ENCODE data around the gene ISOC1. TPM values are rescaled to one million over a fixed set of nuclear protein-coding genes. Genes with fewer than 3 reads are reported as not detected.

Gene ISOC1
- total RNA-seq, 5 donors from 2014 or later (not counting 1 experiment from before 2014, with no cell fraction given): 9.2 to 16.5 (median 13.6) TPM

DNA sequence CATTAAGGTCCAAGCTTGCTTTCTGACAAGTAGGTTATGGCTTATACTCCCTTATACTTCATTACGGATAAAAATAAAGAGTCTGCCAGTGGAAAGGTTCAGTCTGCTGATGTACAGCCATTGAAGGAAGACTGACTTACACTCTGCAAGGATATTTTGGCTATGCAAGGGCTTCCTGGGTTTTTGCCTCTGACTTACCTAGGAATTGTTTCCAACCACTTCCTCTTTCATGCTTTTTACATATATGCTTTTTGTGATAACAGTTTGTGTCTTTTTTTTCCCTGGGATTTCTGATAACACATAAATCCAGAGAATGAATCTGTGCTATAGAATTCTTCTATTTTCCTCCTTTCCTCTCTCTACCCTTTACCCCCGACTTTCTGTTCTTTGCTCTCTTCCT lies 16.8 kb downstream of the ISOC1 start:
- Mint-ChIP-seq H3K27me3 (no peaks in the 10 kb centered on the region), H3K9me3 (no peaks in the 10 kb centered on the region), H3K4me1 (peaks cover 0 to 5% (median 0%) of the 10 kb centered on the region in 3 donors), H3K27ac (no peak overlapping the region), H3K4me3 (no peak overlapping the region), H3K36me3 (peaks cover 46% of the 10 kb centered on the region)
- Histone ChIP-seq H3K4me3 (ENCODE audit: control insufficient read depth in 1 of 2, extremely low read depth in 1 of 2, low read length in 1 of 2) (no peak overlapping the region), H3K9me3 (no peaks in the 10 kb centered on the region), H3K4me1 (ENCODE audit: control insufficient read depth in 1 of 2, extremely low read depth in 1 of 2, insufficient read depth in 2 of 2, low read length in 2 of 2) (no peaks in the 10 kb centered on the region), H3K27ac (ENCODE audit: low read length) (no peak overlapping the region), H3K27me3 (replicated peaks in 1 of 2; ENCODE audit: control insufficient read depth in 2 of 2, extremely low read depth in 1 of 2, insufficient read depth in 2 of 2, low read length in 1 of 2) (no peaks in the 10 kb centered on the region), H3K36me3 (ENCODE audit: control insufficient read depth in 2 of 2, extremely low read depth in 1 of 2, insufficient read depth in 1 of 2, low read length in 1 of 2) (peaks cover 0 to 33% of the 10 kb centered on the region in 2 donors)
- POLR2A ChIA-PET: no interaction called here
- CTCF ChIA-PET: interaction anchor here in 1 of 2 donors (1.1 kb wide), 1 partner anchor 9 kb away, joined by 3 read pairs; no protein-coding TSS in a partner anchor
- whole genome bisulfite sequencing (ENCODE audit: insufficient coverage): no CpG with 5 or more reads among the region's 2 CpGs
- ATAC-seq (replicated peaks in 1 of 4): no peak
- DNase-seq: no peak

- H3K4me3 Mint-ChIP-seq: no peak overlapping the region
- H3K27ac Mint-ChIP-seq: no peak overlapping the region
- H3K9me3 ChIP-seq: no peaks in the 10 kb centered on the region
- H3K4me1 Mint-ChIP-seq: peaks cover 0 to 5% (median 0%) of the 10 kb centered on the region in 3 donors
- ATAC-seq (replicated peaks in 1 of 4) (no peak), DNase-seq (no peak)
- peaks cover 38% of the 10 kb centered on the region for H3K36me3 Mint-ChIP-seq
- H3K27me3 Mint-ChIP-seq: no peaks in the 10 kb centered on the region
- H3K9me3 Mint-ChIP-seq: no peaks in the 10 kb centered on the region
- CTCF ChIA-PET: interaction anchor here in 1 of 2 donors (0.6 kb wide), 1 partner anchor 14 kb away, joined by 3 read pairs; no protein-coding TSS in a partner anchor
- no peak overlapping the region for H3K4me3 ChIP-seq (ENCODE audit: control insufficient read depth in 1 of 2, extremely low read depth in 1 of 2, low read length in 1 of 2)
- no peak overlapping the region for H3K27ac ChIP-seq (ENCODE audit: low read length)
- POLR2A ChIA-PET: interaction anchor here in 1 of 2 donors (0.6 kb wide), 1 partner anchor 26 kb away, joined by 3 read pairs; no protein-coding TSS in a partner anchor
- no peaks in the 10 kb centered on the region for H3K27me3 ChIP-seq (replicated peaks in 1 of 2; ENCODE audit: control insufficient read depth in 2 of 2, extremely low read depth in 1 of 2, insufficient read depth in 2 of 2, low read length in 1 of 2)
- peaks cover 0 to 24% of the 10 kb centered on the region in 2 donors for H3K36me3 ChIP-seq (ENCODE audit: control insufficient read depth in 2 of 2, extremely low read depth in 1 of 2, insufficient read depth in 1 of 2, low read length in 1 of 2)
- 86% methylated on average over 1 of the region's 3 CpGs for WGBS (ENCODE audit: insufficient coverage)
- H3K4me1 ChIP-seq (ENCODE audit: control insufficient read depth in 1 of 2, extremely low read depth in 1 of 2, insufficient read depth in 2 of 2, low read length in 2 of 2): no peaks in the 10 kb centered on the region
Observed at GRCh38 chr5:129112295-129112694, 17.7 kb downstream of the ISOC1 start.

- H3K9me3 Mint-ChIP-seq: no peaks in the 10 kb centered on the region
- Histone ChIP-seq H3K9me3 (no peaks in the 10 kb centered on the region), H3K4me3 (ENCODE audit: control insufficient read depth in 1 of 2, extremely low read depth in 1 of 2, low read length in 1 of 2) (no peak overlapping the region), H3K27ac (ENCODE audit: low read length) (no peak overlapping the region), H3K36me3 (ENCODE audit: control insufficient read depth in 2 of 2, extremely low read depth in 1 of 2, insufficient read depth in 1 of 2, low read length in 1 of 2) (peaks cover 0 to 15% of the 10 kb centered on the region in 2 donors), H3K4me1 (ENCODE audit: control insufficient read depth in 1 of 2, extremely low read depth in 1 of 2, insufficient read depth in 2 of 2, low read length in 2 of 2) (no peaks in the 10 kb centered on the region), H3K27me3 (replicated peaks in 1 of 2; ENCODE audit: control insufficient read depth in 2 of 2, extremely low read depth in 1 of 2, insufficient read depth in 2 of 2, low read length in 1 of 2) (no peaks in the 10 kb centered on the region)
- POLR2A ChIA-PET: interaction anchor here in 1 of 2 donors (0.6 kb wide), 1 partner anchor 12 kb away, joined by 19 read pairs; no protein-coding TSS in a partner anchor
- no peak overlapping the region for H3K27ac Mint-ChIP-seq
- DNase-seq (no peak), ATAC-seq (replicated peaks in 1 of 4) (no peak)
- peaks cover 38% of the 10 kb centered on the region for H3K36me3 Mint-ChIP-seq
- H3K4me1 Mint-ChIP-seq: peaks cover 0 to 5% (median 0%) of the 10 kb centered on the region in 3 donors
- CTCF ChIA-PET: no interaction called here
- no peak overlapping the region for H3K4me3 Mint-ChIP-seq
- H3K27me3 Mint-ChIP-seq: no peaks in the 10 kb centered on the region
- no CpG with 5 or more reads among the region's 2 CpGs for WGBS (ENCODE audit: insufficient coverage)
Observed at GRCh38 chr5:129113867-129114266, 19.3 kb downstream of the ISOC1 start.

GRCh38 chr5:129114539-129115193 lies 20.1 kb downstream of the ISOC1 start:
- peak in 4 of 35 experiments; percentile 1 to 37 (median 6) for DNase-seq
- H3K36me3 ChIP-seq (ENCODE audit: control insufficient read depth in 2 of 2, extremely low read depth in 1 of 2, insufficient read depth in 1 of 2, low read length in 1 of 2): peaks cover 0 to 13% of the 10 kb centered on the region in 2 donors
- WGBS (ENCODE audit: insufficient coverage): 82% methylated on average over 3 of the region's 10 CpGs
- CTCF ChIA-PET: no interaction called here
- no peaks in the 10 kb centered on the region for H3K9me3 ChIP-seq
- Mint-ChIP-seq H3K4me1 (peaks cover 0 to 5% (median 0%) of the 10 kb centered on the region in 3 donors), H3K27me3 (no peaks in the 10 kb centered on the region), H3K9me3 (no peaks in the 10 kb centered on the region), H3K36me3 (peaks cover 30% of the 10 kb centered on the region), H3K4me3 (peak overlapping the region in 1 of 3 donors; percentile 24), H3K27ac (peak overlapping the region in 1 of 2 donors; percentile 55)
- no peak overlapping the region for H3K27ac ChIP-seq (ENCODE audit: low read length)
- no peaks in the 10 kb centered on the region for H3K27me3 ChIP-seq (replicated peaks in 1 of 2; ENCODE audit: control insufficient read depth in 2 of 2, extremely low read depth in 1 of 2, insufficient read depth in 2 of 2, low read length in 1 of 2)
- POLR2A ChIA-PET: interaction anchor here in 1 of 2 donors (0.6 kb wide), 1 partner anchor 1556 kb away, joined by 4 read pairs; no protein-coding TSS in a partner anchor
- peak in 1 of 4 experiments; percentile 64 for ATAC-seq (replicated peaks in 1 of 4)
- H3K4me3 ChIP-seq (ENCODE audit: control insufficient read depth in 1 of 2, extremely low read depth in 1 of 2, low read length in 1 of 2): no peak overlapping the region
- no peaks in the 10 kb centered on the region for H3K4me1 ChIP-seq (ENCODE audit: control insufficient read depth in 1 of 2, extremely low read depth in 1 of 2, insufficient read depth in 2 of 2, low read length in 2 of 2)

DNA sequence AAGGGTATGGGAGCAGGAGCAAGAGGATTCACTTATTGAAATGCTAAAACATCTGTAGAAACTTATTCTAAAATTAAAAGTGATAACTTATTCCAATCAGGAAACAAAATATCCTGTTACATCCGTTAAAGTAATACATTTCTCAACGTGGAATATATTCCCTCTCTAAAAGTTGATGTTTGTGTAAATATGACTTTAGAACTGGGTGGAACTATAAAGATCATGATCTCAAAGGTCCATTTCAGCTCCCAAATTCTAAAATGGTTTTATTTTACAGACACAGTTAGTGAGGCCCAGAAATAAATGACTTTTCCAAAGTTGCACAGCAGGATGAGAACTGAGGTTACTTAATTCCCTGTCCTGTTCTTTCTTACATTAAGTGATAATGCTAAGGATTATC lies 21.1 kb downstream of the ISOC1 start:
- Histone ChIP-seq H3K36me3 (ENCODE audit: control insufficient read depth in 2 of 2, extremely low read depth in 1 of 2, insufficient read depth in 1 of 2, low read length in 1 of 2) (peaks cover 0 to 11% of the 10 kb centered on the region in 2 donors), H3K4me3 (ENCODE audit: control insufficient read depth in 1 of 2, extremely low read depth in 1 of 2, low read length in 1 of 2) (no peak overlapping the region), H3K4me1 (ENCODE audit: control insufficient read depth in 1 of 2, extremely low read depth in 1 of 2, insufficient read depth in 2 of 2, low read length in 2 of 2) (no peaks in the 10 kb centered on the region), H3K27me3 (replicated peaks in 1 of 2; ENCODE audit: control insufficient read depth in 2 of 2, extremely low read depth in 1 of 2, insufficient read depth in 2 of 2, low read length in 1 of 2) (no peaks in the 10 kb centered on the region), H3K27ac (ENCODE audit: low read length) (no peak overlapping the region), H3K9me3 (no peaks in the 10 kb centered on the region)
- DNase-seq: no peak
- H3K27me3 Mint-ChIP-seq: no peaks in the 10 kb centered on the region
- H3K27ac Mint-ChIP-seq: no peak overlapping the region
- H3K4me3 Mint-ChIP-seq: no peak overlapping the region
- ATAC-seq (replicated peaks in 1 of 4): no peak
- H3K36me3 Mint-ChIP-seq: peaks cover 24% of the 10 kb centered on the region
- H3K9me3 Mint-ChIP-seq: no peaks in the 10 kb centered on the region
- no CpG with 5 or more reads among the region's 2 CpGs for WGBS (ENCODE audit: insufficient coverage)
- ChIA-PET CTCF (interaction anchor here in 1 of 2 donors (0.5 kb wide), 1 partner anchor 1996 kb away, joined by 3 read pairs; no protein-coding TSS in a partner anchor), POLR2A (interaction anchor here in 1 of 2 donors (0.6 kb wide), 1 partner anchor 1557 kb away, joined by 4 read pairs; no protein-coding TSS in a partner anchor)
- H3K4me1 Mint-ChIP-seq: peaks cover 0 to 5% (median 0%) of the 10 kb centered on the region in 3 donors

DNA sequence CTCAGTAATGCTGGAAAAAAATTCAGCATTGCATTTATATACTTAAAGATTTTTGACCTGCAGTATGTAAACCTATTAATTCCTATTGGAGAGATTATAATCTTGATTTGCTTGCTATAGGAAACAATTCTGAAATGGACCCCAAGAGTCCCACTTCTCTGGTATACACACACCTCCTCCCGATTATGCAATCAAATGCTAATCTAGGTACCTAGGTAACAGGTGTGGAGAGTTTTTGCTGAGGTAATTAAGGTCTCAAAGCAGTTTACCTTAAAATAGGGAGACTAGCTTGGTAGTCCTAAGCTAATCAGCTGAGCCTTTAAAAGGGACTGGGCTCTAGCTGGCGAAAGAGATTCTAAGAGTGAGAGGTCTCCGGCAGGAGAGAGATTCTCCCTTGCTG lies 22.2 kb downstream of the ISOC1 start:
- H3K9me3 ChIP-seq: no peaks in the 10 kb centered on the region
- H3K9me3 Mint-ChIP-seq: no peaks in the 10 kb centered on the region
- H3K36me3 Mint-ChIP-seq: peaks cover 20% of the 10 kb centered on the region
- ChIA-PET POLR2A (interaction anchor here in 1 of 2 donors (1.1 kb wide), 1 partner anchor 14 kb away, joined by 3 read pairs; no protein-coding TSS in a partner anchor), CTCF (interaction anchor here in 1 of 2 donors (0.8 kb wide), 1 partner anchor 11 kb away, joined by 4 read pairs; no protein-coding TSS in a partner anchor)
- no peak overlapping the region for H3K27ac Mint-ChIP-seq
- H3K4me3 ChIP-seq (ENCODE audit: control insufficient read depth in 1 of 2, extremely low read depth in 1 of 2, low read length in 1 of 2): no peak overlapping the region
- no peak overlapping the region for H3K4me3 Mint-ChIP-seq
- H3K27ac ChIP-seq (ENCODE audit: low read length): no peak overlapping the region
- peaks cover 0 to 9% of the 10 kb centered on the region in 2 donors for H3K36me3 ChIP-seq (ENCODE audit: control insufficient read depth in 2 of 2, extremely low read depth in 1 of 2, insufficient read depth in 1 of 2, low read length in 1 of 2)
- no peaks in the 10 kb centered on the region for H3K27me3 ChIP-seq (replicated peaks in 1 of 2; ENCODE audit: control insufficient read depth in 2 of 2, extremely low read depth in 1 of 2, insufficient read depth in 2 of 2, low read length in 1 of 2)
- DNase-seq (no peak), ATAC-seq (replicated peaks in 1 of 4) (no peak)
- 90% methylated on average over 2 of the region's 3 CpGs for WGBS (ENCODE audit: insufficient coverage)
- peaks cover 0 to 5% (median 0%) of the 10 kb centered on the region in 3 donors for H3K4me1 Mint-ChIP-seq
- H3K27me3 Mint-ChIP-seq: no peaks in the 10 kb centered on the region
- H3K4me1 ChIP-seq (ENCODE audit: control insufficient read depth in 1 of 2, extremely low read depth in 1 of 2, insufficient read depth in 2 of 2, low read length in 2 of 2): no peaks in the 10 kb centered on the region

Measured in T-cell (primary cell).